Stromal cell of bone marrow (primary cell): ENCODE data around the gene EPB41L3.
"Not testable (repeated sequence)": the region's sequence is repeated elsewhere in the genome, so short reads cannot be mapped to it uniquely, and the experiment has no call there.

Source experiments
- DNase-seq: peaks from one replicate; pipeline ENCODE4 v3.0.0-alpha.2; 2012; ENCODE audit warnings: low read depth

Gene EPB41L3

DNA sequence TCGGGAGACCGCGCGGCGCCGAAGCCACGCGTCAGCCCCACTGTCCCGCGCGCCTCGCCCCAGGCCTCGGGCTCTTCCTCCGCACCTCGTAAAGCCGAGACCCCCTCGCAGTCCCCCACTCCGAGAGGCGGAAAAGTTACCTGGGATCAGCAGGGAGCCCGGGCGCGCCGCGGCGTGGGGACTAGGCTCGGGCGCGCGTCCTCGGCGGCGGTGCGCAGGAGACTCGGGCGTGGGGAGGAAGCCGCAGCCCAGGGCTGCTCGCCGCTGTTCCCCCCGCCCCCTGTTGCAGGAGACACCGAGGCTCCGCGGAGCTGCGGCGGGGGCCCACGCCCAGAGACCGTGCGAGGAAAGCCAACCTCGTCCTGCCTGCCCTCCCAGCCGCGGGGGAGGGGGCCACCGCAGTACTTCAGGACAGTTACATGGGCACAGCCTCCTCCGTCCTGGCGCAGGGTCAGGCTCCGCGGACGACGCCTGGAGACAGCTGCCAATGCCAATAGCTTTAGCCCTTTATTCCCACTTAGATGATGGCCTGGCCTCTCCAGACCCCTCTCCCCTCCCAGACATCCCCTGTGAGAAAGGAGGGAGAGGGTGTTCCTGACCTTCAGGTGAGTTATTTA is at the start of gene EPB41L3:
TSS of gene EPB41L3 (minus strand) at position 225 of the 617 bp plus-strand sequence. CDS start 54,814 bp downstream, outside the sequence.
- no peak for DNase-seq

DNA sequence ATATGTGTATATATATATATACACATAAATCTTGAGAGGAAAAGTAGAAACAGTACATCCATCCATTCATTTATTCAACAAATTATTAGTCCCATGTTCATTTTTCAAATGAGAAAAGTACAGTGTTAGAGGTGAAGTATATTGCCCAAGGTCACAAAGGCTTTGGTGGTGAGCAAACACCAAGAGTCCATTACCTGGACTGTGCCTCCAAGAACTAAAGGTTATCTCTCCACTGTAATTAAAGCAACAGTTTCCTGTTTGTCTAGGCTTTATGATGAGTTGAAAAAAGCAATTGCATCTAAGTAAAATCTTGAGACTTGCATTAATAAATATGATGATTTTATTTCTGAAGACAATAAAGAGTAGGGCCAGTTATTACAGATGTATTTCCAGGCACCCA is 44.7 kb upstream of the EPB41L3 start:
- DNase-seq: no peak

DNA sequence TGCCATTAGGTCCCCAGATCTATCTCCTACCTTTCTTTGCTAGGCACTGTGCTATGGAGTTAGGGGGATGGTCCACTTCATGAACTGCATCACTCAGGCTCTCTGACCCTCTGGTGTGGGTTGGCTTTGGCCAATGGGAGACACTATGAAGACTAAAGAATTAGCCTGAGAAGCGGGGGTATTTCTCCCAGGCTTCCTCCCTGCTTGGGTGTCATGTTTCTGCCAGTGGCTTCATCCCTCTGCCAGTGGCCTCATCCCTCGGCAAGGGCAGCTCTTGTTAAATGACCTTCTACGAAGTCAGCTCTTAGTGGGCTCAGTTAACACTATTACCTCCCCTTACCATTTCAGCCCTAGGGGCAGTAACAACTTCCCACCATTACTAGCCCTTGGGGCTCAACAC is 41.9 kb upstream of the EPB41L3 start:
- DNase-seq: no peak

DNA sequence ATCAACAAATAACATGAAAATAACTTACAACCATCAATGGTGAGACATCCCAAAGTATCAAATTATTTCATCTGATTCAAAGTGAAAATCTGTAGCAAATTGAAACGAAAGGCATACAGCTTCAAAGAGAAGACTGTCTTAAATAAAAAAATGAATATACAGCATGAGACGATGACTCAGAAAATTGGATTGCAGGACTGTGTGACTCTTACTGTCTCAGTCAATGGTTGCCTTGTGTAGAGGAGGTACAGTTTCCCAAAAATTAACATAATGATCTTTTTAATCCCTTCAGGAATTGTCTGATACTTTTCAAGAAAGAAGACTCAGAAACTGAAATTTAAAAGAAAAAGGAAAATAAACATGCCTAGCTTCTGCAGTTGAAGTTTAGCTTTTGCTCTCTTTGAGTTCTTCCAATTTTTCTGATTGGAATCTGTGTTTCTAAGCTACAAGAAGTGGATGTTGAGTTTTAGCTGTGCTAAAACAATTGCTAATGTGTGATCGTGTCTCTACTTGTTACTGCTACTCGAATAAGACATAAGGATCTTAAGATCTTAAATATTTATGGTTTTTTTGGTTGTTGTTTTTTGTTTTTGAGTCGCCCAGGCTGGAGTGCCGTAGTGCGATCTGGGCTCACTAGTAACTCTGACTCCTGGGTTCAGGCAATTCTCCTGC is 41.1 kb upstream of the EPB41L3 start:
- DNase-seq: no peak

DNA sequence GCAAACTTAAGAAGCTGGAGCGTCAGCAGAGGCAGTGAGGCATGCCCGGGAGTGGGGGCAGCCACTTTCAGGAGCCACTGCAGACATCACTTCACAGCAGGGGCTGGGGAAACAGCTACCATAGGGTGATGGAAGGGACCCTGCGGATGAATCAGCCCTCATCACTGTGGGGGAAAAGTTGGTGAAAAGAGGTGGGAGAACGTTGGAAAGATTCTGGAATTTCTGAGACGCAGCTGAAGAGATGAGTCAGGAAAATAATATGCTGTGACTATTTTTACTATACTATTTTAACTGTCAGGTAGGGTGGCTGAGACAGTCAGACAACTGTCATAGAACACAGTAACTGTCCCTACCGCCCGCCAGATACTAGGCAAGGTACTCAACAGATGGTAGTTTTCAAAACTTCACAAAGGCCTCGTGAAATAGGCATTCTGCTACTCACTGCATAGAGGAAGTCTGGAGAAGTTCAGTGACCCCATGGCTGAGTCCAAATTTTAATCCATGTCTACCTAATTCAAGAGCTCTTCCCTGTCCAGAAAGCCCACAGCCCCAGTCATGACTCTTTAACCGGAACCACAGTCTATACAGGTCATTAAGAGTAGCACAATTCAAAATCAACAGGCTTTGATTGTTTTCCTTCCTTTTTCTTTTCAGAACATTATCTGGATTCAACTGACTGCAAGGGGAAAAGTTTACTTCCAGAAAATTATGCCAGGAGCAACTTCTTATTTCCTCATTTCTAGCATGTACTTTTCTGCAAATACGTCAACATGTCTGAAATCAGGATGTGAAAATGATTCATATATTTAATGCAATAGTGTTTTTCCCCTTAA is 39.3 kb upstream of the EPB41L3 start:
- DNase-seq: no peak

DNA sequence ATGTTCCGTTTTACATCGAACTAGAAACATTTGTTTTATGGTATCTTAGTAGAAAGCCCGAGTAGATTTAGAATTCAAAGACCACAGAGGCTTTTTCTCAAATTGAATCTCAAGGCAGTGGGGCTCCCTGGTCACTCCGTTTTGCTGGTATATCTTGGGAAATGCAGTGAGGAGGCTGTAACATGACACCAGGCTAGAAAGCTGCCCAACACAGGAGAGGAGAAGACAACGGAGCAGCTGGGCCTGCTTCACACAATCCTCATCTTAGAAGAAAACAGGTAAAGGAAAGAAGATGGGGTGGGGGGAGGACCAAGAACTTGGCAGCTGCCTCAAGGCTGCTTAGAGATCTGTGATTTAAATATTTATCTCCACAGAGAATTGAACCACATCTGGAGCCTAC is 38.3 kb upstream of the EPB41L3 start:
- DNase-seq: no peak

DNA sequence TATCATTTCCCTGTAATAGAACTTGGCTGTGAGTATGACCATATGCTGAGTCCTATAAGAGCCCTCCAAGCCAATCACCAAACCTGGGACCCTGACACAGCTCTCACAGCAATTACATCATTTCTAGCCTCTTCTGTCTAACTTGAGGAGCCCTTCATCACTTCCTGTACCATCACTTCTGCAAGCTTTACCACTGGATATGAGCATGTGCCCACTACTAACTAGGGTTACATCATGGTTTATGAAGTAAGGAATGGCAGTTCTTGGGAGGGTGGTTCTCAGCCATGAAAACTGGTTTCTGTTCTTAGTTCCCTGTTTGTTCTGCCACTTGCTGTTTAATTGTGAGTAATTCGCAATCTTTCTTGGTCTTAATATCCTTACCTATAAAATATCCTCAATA is 31.0 kb upstream of the EPB41L3 start:
- no peak for DNase-seq

DNA sequence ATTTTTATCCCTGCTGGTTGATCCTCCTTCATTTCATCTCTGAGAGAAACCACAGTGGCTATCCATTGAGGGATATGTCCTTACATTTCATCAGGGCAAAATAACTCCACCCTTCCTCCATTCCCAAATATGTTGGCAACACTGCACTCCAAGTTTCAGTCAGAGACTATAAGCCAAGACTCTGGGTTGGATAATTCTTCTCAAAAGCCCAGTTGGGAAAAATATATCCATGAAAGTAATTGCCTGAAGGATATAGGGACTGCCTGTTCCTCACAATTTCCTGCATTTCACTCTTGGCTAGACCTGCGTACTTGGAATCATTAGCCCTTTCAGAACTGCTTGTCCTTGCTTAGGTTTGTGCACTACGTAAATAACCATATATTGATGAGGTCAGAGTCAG is 27.9 kb upstream of the EPB41L3 start:
- DNase-seq: no peak

DNA sequence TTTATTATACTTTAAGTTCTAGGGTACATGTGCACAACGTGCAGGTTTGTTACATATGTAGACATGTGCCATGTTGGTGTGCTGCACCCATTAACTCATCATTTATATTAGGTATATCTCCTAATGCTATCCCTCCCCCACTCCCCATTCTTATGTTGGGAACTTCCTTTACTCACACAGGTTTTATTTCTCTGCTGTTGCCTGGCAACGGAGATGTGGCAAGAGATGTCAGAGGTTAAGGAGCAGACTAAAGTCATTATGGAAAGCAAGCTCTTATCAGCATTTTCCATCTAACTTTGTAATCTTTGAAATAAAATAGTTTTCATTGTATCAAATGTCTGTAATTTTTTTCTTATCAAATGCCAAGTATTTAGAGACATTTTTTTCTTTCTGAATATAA is 26.8 kb upstream of the EPB41L3 start:
- not testable (repeated sequence) for DNase-seq

DNA sequence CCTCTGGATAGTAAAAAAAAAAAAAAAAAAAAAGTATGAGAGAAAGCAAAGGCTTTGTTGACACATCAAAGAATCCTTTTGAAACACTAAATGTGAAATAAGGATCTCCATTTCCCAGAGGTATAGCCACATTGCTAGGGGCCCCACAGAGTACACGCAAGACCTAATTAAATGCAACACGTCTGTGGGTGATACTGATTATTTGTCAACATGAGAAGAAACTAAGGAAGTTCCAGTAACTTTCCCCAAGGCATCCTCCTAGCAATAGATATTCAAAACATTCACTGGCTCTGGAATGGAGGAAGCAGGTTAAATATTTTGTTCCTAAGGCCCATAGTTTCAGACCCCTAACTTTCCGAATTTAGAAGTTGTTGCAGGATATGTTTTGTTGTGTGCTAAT is 24.6 kb upstream of the EPB41L3 start:
- DNase-seq: no peak

DNA sequence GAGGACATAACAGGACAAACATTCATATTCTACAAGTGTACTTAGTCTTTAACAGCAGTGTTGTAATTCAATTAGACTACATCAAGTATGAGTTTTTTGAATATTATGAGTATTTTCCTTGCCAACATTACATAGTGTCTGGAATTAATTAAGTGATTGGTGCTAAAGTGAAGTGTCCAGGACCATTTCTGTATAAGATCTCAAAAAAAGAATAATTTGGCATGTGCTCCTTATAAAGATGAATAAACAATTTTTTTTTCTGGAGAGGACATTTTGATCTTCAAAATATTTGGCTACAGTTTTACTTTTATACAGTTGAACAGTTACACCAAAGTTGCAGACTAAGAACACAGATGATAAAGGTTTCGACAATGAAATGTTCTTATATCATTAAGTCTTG is 15.1 kb upstream of the EPB41L3 start:
- no peak for DNase-seq

DNA sequence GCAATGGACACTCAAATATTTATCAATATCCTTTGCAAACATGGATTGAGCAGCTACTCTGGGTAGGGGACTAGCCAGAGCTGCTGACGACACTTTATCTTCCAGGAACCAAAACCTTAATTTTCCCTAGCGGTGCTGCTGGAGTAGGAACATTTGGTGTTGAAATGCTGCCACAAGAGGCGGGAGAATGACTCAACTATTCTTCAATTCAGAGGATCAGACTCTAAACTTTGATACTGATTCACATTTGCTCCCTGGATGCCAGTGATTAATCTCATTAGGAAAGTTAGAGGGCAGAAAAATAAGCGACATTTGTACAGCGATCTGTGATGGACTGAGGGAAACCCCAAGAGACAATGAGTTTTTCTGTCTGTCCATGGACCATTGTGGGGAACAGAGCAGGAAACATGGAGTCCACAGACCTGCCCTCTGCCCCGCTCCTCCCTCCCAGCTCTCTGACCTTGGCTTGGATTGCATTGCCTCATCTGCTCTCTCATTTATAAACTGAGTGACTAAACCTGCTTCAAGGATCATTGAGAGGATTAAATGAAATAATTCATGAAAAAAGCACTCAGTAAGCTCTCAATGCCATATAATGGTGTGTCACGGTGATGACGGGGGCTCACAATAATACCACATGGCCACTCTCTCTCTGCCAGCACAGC is 12.6 kb upstream of the EPB41L3 start:
- peak; percentile 50 for DNase-seq

DNA sequence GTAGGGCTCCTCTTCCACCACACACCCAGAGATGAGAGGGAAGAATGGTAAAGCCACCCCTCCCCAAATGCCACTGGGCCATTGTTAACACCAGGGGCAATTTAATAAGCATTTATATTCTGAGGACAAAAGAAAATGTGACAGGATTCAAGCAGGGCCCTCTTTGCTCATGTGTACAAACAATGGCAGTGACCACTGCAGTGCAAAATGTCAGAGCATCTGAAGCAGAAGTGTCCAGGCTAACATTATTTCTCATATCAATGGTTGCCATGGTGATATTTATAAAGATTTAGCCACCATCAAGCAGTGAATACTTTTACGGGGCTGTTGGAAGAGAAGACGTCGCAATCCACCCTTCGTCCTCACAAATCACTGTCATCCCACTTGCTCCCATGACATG is 10.8 kb upstream of the EPB41L3 start:
- no peak for DNase-seq

DNA sequence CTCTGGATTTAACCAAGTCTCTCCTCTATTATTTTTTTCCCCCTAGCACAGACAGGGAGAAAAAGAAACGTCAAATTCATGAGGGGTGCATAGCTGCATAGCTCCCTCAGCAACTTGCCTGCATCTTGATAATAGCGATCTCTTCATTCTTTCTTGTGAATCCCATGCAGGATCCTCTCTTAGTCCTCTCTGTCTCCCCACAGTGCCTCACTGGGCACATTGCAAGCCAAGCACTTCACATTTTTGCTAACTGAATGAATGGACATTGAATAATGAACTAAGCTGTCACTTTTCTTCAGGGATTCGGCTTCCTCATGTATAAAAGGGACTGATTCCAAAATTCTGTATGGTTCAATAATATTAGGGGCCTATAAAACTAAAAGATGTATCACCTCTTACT is 2.9 kb upstream of the EPB41L3 start:
- no peak for DNase-seq

DNA sequence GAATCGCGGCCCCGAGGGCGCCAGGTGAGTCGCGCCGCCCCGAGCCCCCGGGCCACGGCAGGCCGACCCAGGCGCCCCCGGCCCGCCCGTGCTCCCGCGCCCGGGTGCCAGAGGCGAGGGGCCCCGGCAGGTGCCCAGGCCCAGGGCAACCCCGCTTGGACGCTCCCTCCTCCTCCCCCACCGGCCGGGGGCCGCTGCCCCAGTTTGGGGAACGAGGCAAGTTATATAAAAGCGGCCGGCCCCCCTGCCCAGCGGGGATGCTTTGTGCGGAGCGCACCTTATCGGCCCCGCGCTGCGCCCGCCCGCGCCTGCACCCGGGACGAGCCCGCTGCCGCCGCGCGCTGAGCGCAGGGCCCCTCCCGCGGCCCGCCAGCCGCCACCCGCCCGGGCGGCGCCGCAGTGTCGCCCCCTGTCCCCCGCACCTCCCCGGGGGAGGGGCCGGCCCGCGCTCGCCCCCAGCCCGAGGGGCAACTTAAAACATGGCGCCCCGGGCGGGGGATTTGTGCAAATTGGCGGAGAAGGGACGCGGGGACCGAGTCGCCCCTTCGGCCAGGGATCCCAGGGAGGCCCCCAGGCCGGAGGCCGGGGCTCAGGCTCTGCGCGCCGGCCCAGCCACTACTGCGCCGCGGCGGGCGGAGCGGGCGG is 639 bp downstream of the EPB41L3 start:
- DNase-seq: no peak

DNA sequence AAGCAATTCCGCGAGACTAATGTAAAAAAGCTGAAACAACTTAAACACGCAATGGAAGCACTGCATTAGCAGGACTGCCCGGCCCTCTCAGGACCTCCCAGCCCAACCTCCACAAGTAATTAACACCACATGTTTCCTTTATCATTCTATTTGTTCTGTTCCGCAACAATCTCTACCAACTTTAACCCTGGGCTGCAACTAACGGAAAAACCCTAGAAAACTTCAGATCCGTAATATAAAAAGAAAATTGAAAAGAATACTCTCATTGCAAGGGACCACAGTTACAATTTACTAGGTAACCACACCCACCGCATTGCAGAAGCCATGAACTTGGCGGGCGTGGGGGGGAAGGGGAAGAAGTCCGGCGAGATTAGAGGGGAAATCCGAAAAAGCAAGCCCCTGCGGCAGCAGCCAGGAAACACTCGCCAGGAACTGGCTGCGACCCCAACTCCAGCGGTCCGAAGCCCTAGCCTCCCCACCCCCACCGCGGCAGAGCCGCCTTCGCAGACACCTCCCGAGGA is 1.2 kb downstream of the EPB41L3 start:
- no peak for DNase-seq

DNA sequence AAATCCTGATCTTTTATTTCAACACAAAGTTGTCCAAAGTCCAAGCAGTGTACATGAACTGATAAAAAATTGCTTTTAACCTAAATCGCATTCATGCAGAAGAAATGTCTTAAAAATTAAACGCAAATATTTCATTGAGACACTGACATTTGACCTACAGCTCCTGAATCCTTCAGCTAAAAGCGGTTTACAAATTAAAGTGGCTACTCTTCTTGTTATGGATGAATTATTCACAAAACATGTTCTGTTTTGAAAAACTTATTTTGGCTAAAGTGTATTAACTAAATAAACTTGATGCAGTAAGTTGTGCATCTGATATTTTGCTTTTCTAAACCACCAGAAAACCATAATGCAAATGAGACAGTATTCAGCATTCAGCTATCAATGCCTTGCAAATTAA is 2.2 kb downstream of the EPB41L3 start:
- DNase-seq: no peak

DNA sequence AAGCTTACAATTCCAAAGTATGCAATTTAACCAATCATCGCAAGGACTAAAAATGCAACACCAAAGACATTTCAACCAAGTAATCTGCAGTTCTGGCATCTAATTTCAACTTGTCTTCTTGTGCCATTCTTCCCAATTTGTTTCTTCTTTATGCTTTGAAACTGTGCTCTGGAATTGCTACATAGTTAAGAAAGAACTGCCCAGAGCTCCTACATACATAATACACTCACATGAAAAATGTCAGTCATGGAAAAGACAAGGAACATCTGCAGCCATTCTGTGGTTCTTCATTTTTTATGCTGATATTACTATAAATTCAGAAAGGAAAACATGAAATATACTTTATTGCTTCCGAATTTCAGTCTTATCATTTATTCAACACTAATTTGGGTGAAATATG is 4.4 kb downstream of the EPB41L3 start:
- DNase-seq: no peak

DNA sequence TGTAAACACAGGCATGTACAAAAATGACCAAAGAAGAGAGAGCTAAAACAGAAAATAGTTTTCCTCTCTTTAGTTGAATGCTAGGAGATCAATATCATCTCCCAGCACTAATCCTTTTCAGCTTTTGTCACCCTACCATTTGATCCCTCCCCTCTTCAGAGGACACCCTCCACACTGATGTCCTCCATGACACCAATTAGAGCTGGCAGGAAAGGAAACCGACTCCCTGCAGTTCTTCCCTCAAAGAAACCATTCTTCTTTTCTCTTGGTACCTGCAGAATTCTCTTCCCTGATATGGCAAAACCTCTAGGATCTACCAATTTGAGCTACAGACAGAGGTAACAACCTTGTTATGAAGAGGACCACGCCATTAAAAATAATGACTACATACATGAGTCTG is 5.3 kb downstream of the EPB41L3 start:
- no peak for DNase-seq

DNA sequence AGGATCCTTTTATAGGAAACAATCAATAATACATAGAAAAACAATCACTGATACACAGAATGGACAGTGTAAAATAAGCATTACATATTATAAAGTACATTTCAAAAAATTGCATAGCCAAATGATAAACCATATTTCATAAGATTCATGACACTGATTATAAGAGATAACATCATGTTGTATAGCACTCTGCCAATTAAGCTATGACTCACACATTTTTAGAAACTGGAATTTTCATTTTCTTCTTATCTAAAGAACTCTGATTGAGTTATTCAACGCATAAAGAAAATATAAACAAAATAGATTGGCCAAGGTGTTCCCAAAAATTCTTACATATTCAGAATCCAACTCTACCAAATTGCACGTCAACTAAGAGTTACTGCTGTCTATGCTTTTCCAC is 5.9 kb downstream of the EPB41L3 start:
- no peak for DNase-seq

DNA sequence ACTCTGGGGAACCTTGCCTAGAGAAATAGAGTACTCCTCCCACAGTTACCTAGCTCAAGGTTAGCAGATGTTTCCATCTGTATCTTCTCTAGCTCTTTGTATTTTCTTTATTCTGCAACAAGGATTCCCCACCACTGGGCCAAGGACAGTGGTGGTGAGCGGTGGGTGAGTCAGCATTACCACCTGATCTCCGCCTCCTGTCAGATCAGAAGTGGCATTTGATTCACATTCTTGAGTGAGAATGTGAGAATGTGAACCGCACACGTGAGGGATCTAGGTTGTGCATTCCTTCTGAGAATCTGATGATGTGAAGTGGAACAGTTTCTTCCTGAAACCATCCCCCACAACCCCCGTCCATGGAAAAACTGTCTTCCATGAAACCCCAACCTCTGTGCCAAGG is 9.0 kb downstream of the EPB41L3 start:
- no peak for DNase-seq

DNA sequence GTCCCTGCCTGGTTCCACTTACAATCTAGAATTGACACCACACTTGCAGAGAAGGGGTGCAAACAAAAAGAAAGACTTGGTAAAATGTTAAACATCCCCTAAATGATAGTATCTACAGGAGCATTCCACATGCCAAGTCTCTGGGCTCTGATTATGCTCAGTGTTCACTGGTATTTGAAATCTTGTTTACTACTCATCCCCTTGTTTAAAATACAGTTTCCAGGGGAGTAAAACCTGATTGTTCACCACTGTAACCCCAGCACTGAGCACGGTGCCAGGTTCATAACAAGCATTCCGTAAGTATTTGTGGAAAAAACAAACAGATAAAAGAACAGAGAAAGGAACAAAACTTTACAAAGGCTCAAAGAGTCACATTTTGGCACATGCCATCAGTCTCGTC is 11.7 kb downstream of the EPB41L3 start:
- no peak for DNase-seq
